ENCODE results near the gene SLC26A11. TPM values are rescaled to one million over a fixed set of nuclear protein-coding genes. Genes with fewer than 3 reads are reported as not detected.
"Not testable (repeated sequence)": the region's sequence is repeated elsewhere in the genome, so short reads cannot be mapped to it uniquely, and the experiment has no call there.

SLC26A11 gene
- total RNA-seq, 1 experiment from 2014 or later, result 19.0 TPM

DNA sequence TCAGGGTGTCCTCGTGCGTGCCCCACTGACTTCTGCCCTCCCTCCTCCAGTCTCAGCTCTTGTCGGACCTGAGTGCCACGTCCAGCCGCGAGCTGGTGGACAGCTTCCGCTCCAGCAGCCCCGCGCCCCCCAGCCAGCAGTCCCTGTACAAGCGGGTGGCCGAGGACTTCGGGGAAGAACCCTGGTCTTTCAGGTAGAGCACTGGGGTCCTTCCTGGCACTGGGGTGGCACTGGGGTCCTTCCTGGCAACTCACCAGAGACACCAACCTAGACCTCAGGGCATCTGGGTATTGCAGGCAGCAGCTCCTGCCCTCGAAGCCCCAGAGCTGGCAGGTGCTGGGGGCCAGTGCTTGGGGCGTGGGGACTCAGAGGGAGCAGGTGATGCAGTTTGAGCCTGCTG, 25.1 kb upstream of the SLC26A11 start:
- in situ Hi-C loops (cut with HindIII; ENCODE audit: low sequenced_read_pairs), result no loop called here
- no peak for DNase-seq (ENCODE audit: low spot score)

DNA sequence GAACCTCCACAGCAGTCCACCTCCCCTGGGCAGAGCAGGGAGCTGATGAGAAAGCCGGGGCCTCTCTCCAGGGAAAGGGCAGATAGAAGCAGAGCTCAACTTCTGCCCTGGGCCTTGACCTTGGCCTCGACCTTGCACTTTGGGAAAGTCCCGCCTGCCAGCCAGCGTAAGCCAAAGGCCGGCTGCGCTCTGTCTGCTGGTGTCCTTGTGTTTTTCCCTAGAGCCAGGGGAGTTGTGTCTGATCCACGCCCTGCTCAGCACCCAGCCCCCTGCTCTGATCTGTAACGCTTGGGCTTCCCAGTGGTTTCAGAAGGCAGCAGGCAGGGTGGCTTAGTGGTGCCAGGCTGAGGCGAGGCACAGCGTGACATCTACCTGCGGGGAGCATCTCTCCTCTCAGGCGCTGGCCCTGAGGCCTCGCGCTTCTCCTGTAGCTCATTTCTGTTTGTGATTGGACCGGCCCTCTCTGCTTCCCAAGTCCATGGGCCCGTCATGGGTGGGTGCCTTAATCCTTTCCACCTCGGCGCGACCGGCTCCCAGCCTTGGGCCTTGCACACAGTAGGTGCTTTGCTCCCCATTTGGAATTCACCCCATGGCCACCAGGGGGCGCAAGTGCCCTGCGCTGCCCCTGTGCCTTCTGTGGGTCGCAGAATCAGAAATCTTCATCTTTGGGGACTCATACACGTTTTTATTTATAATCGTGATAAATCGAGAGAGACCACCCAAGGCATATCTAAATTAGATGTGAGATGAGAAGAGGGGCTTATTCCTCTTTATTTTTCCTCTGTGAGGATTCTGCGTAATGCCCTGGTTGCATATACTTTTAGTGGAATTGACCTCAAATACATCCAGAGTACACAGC, 24.3 kb upstream of the SLC26A11 start:
- DNase-seq (ENCODE audit: low spot score), result no peak
- in situ Hi-C loops (cut with HindIII; ENCODE audit: low sequenced_read_pairs), result no loop called here

- no peak for DNase-seq (ENCODE audit: low spot score)
- in situ Hi-C loops (cut with HindIII; ENCODE audit: low sequenced_read_pairs), result no loop called here
Measured at GRCh38 chr17:80196652-80197051, 23.6 kb upstream of the SLC26A11 start.

DNA sequence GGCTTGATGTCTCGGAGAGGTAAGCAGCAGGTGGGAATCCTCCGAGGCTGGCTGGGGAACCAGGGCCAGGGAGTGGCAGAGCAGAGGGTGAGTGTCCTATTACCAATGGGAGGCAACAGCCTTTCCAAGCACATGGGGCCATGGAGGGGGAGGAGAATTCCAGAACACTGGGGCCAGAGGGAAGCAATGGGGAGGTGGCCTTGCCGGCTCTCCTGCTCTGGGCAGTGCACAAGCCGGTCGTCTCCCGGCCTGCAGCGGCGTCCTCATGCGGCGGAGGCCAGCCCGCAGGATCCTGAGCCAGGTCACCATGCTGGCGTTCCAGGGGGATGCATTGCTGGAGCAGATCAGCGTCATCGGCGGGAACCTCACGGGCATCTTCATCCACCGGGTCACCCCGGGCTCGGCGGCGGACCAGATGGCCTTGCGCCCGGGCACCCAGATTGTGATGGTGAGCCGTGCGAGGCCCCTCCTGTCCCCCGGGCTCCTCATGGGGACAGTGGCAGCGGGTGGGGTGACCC, 22.0 kb upstream of the SLC26A11 start:
- in situ Hi-C loops (cut with HindIII; ENCODE audit: low sequenced_read_pairs), result no loop called here
- DNase-seq (ENCODE audit: low spot score), result no peak

- in situ Hi-C loops (cut with HindIII; ENCODE audit: low sequenced_read_pairs); DNase-seq (ENCODE audit: low spot score): not testable (repeated sequence)
Measured at GRCh38 chr17:80199295-80199694, 20.9 kb upstream of the SLC26A11 start.

DNA sequence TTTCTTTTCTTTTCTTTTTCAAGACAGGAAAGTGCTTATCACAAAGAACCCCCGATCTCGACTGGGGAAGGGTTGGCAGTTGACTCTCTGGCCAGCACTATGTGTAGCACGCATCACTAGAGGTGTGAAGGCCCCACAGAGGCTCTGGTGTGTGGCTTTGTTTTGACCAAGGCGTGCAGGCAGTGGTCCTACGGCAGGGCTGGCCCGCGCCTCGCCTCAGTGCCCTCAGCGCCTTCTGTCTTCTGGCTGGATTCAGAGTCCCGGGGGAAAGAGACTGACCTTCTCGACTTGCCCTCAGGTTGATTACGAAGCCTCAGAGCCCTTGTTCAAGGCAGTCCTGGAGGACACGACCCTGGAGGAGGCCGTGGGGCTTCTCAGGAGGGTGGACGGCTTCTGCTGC, 18.8 kb upstream of the SLC26A11 start:
- no peak for DNase-seq (ENCODE audit: low spot score)
- in situ Hi-C loops (cut with HindIII; ENCODE audit: low sequenced_read_pairs), result no loop called here

DNA sequence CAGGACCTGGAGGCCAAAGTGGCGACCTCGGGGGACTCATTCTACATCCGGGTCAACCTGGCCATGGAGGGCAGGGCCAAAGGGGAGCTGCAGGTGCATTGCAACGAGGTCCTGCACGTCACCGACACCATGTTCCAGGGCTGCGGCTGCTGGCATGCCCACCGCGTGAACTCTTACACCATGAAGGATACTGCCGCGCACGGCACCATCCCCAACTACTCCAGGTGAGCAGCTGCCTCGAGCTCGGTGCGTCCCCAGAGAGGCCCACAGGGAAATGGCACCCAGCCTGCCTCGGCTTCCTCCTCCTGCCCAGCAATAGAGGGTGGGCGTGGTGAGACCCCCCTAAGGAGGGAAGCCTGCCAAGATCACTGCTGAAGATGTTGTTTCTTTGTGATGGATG, 18.0 kb upstream of the SLC26A11 start:
- no peak for DNase-seq (ENCODE audit: low spot score)
- in situ Hi-C loops (cut with HindIII; ENCODE audit: low sequenced_read_pairs), result no loop called here

DNA sequence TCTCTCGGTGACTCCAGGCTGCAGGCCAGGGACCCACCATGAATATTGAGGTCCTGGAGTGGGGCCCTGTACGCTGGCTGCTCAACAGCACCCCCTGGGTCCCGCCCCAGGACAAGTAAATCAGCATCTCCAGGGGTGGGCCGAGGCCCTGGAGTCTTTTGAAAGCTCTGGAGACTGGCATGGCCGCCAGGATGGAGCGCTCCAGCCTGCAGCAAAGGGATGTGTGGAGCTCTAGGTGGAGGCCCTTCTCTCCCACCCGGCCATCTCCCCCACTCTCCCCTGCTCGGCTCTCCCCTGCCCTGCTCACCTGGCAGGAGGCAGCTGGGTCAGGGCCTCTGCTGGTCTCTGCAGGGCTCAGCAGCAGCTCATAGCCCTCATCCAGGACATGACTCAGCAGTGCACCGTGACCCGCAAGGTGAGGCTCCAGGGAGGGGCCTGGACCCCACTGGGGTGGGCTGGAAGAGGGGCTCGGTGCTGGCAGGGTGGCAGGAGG, 16.7 kb upstream of the SLC26A11 start:
- no peak for DNase-seq (ENCODE audit: low spot score)
- in situ Hi-C loops (cut with HindIII; ENCODE audit: low sequenced_read_pairs), result no loop called here

DNA sequence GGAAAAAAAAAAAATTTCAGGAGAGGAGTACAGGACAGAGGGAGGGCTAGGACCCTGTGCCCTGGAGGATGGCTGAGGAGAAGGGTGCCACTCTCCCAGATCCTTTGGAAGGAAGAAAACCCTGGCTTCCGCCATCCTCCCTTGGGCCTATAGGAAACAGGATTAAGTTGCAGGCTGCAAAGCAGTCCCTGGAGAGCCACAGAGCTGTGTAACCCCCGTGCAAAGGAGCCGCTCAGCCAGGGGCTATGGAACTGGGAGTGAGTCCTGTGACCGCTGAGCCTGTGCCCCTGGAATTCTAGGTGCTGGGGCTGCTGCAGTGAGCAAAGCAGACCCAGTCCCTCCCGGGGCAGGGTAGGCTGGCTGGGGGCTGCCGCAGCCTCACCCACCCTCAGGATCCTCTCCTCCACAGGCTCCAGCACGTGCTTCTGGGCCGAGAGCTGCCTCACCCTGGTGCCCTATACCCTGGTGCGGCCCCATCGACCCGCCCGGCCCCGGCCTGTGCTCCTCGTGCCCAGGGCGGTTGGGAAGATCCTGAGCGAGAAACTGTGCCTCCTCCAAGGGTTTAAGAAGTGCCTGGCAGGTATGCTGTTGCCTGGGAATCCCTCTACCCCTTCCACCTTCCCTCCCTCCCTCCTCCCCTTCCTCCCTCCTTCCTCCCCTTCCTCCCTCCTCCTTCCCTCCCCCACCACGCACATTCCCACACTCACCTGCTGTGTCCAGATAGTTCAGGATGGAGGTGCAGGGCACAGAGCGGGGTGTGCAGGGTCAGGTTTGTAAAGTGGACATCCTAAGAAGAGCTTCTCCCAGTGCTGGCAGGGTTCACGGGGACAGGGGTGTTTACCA, 15.4 kb upstream of the SLC26A11 start:
- no peak for DNase-seq (ENCODE audit: low spot score)
- in situ Hi-C loops (cut with HindIII; ENCODE audit: low sequenced_read_pairs), result no loop called here

DNA sequence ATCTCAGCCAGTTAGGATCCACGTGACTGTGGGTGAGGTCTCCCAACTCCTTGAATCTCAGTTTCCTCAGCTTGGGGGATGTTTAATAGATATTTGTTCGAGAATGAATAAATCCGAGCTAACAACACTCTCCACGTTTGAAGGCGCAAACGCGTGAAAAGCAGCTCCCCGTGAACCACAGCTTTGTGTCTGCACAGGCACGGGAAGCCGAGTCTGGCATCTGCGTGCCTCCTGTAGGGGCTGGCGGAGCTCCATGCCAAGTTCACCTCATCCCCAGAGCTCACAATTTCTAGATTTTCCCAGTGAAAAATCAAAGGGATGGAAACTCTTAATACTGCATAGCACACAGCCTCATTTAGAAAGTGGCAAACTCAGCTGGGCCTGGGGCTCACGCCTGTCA, 14.4 kb upstream of the SLC26A11 start:
- in situ Hi-C loops (cut with HindIII; ENCODE audit: low sequenced_read_pairs), result no loop called here
- no peak for DNase-seq (ENCODE audit: low spot score)

- no peak for DNase-seq (ENCODE audit: low spot score)
- in situ Hi-C loops (cut with HindIII; ENCODE audit: low sequenced_read_pairs), result no loop called here
Measured at GRCh38 chr17:80208050-80208449, 12.2 kb upstream of the SLC26A11 start.

DNA sequence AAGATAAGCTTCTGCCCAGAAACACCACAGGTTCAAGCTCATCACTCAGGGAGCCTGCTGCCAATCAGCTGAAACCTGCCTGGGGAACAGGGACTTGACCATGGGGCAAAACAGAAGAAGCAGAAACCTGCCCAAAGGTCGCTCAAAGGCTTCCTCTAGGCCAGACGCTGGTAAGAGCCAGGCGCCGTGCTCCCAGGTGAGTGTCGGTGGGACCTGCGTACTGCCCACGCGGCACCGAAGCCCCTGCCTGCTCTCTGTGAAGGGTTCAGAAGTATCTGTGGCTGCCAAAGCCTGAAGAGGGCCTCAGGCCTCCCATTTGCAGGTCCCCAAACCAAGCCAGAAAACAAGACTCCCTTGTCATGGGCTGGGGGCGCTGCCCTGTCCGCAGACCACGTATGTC, 10.5 kb upstream of the SLC26A11 start:
- in situ Hi-C loops (cut with HindIII; ENCODE audit: low sequenced_read_pairs), result no loop called here
- DNase-seq (ENCODE audit: low spot score), result no peak

DNA sequence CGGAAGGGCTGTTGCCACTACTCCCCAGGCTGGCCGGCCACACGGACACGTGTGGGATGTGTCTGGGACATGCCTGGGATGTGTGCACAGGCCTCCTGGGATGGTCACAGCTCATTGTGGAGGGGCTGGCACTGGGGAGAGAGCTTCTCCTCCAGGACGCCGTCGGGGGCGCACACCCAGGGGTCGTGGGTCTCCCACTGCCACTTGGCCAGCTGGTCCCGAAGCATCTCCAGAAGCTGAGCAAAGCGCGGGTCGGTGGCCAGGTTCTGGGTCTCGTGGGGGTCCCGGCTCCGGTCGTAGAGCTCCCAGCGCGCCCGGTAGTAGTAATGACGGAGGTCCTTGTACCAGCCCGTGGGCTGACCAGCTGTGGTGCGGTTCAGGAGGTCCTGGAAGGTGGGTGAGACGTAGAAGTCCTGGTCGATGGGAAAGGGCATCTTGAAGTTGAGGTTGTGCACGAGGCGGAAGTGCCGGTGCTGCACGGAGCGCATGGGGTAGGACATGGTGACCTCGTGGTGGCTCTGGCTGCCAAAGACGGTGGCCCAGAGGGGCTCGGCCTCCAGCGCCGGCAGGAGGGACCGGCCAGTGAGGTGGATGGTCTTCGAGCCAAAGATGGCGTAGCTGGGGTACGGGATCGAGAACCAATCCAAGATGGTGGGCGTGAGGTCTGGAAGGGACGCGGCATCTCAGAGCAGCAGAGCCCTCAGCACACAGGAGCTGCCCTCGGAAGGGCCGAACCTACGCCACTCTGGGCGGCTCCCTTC, 9.7 kb upstream of the SLC26A11 start:
- DNase-seq (ENCODE audit: low spot score), result no peak
- in situ Hi-C loops (cut with HindIII; ENCODE audit: low sequenced_read_pairs), result no loop called here

- in situ Hi-C loops (cut with HindIII; ENCODE audit: low sequenced_read_pairs), result no loop called here
- no peak for DNase-seq (ENCODE audit: low spot score)
Measured at GRCh38 chr17:80212109-80212508, 8.1 kb upstream of the SLC26A11 start.

- in situ Hi-C loops (cut with HindIII; ENCODE audit: low sequenced_read_pairs), result no loop called here
- DNase-seq (ENCODE audit: low spot score), result no peak
Measured at GRCh38 chr17:80212511-80212910, 7.7 kb upstream of the SLC26A11 start.

DNA sequence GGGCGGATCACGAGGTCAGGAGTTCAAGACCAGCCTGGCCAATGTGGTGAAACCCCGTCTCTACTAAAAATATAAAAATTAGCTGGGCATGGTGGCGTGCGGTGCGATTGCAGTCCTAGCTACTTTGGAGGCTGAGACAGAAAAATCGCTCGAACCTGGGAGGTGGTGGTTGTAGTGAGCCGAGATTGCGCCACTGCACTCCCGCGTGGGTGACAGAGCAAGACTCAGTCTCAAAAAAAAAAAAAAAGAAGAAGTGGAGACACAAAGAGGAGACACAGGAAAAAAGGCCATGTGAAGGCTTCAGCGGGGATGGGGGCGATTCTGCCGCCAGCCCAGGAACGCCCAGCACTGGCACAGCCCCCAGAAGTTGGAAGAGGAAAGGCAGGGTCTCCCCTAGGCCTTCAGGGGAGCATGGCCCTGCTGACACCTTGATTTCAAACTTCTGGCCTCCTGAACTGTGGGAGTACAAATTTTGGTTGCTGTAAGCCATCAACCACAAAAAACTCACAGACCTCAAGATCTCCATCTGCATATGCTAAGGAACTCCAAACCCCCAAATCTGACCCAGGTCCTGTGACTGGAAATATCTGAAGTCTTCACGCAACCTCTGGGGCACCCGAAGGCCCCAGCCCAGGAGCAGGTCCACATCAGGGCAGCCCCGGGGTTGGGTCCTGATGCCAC, 7.1 kb upstream of the SLC26A11 start:
- in situ Hi-C loops (cut with HindIII; ENCODE audit: low sequenced_read_pairs), result no loop called here

GRCh38 chr17:80213643-80213975, 6.6 kb upstream of the SLC26A11 start:
- in situ Hi-C loops (cut with HindIII; ENCODE audit: low sequenced_read_pairs), result no loop called here
- no peak for DNase-seq (ENCODE audit: low spot score)

More for the DNA sequence above, 7.1 kb upstream of the SLC26A11 start:
- DNase-seq (ENCODE audit: low spot score), result no peak

DNA sequence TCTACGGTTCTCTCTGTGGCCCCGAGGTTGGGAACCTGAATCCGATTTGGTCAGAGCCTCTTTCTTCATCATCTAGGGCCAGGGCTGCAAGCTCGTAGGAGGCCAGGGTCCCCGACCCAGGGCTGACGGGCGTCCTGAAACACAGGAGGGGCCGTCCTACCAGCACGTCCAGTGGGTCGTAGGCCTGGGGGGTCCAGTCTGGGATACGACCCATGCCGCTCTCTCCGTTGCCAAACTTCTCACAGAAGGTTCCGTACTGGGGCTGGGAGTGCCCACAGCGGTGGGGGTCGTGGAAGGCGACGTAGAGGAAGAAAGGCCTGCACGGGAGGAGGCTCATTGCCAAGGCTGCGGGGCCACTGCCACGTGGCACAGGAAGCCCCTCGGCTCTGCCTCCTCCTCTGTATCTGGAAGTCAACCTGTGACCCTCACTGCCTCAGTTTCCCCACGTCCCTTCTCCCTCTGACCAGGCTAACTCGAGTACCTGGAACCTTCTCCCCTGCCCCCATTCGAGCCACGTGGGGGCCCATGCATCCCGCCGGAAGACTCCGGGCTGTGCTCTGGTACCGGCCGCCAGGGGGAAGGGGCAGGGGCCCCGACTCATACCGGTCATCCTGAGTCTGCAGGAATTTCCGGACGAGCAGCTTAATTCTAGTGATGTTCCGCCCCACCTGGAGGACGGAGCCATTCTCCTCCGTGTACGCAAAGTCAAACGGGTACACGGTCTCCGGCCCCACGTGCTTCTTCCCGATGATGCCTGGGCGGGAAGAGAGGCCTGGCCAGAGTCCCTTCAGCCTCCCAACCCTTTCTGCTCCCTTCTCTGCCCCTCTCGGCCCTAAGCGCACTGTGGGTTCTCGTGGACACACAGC, 6.0 kb upstream of the SLC26A11 start:
- in situ Hi-C loops (cut with HindIII; ENCODE audit: low sequenced_read_pairs), result no loop called here
- DNase-seq (ENCODE audit: low spot score), result no peak

All from G401 (cell line).